ENCODE measurements around the gene THEMIS2.
"Not testable (repeated sequence)": the region's sequence is repeated elsewhere in the genome, so short reads cannot be mapped to it uniquely, and the experiment has no call there.

Gene THEMIS2

GRCh38 chr1:27872059-27872801 lies at the start of gene THEMIS2:
THEMIS2 (plus strand) TSS chr1:27872544; CDS start chr1:27872572, 28 bp downstream.
- no peak for DNase-seq

GRCh38 chr1:27823784-27824183 lies 48.6 kb upstream of the THEMIS2 start:
- DNase-seq: no peak

- no peak for DNase-seq
Observed at GRCh38 chr1:27824411-27824810, 47.9 kb upstream of the THEMIS2 start.

- DNase-seq: not testable (repeated sequence)
Observed at GRCh38 chr1:27829339-27829960, 42.9 kb upstream of the THEMIS2 start.

- DNase-seq: peak; percentile 77 to 93
Observed at GRCh38 chr1:27830621-27831440, 41.5 kb upstream of the THEMIS2 start, which contains the start of gene PPP1R8. PPP1R8 (plus strand) TSS chr1:27830782; CDS start chr1:27830836, 54 bp downstream.

- no peak for DNase-seq
Observed at GRCh38 chr1:27831568-27832410, 40.6 kb upstream of the THEMIS2 start.

GRCh38 chr1:27832762-27833161 lies 39.6 kb upstream of the THEMIS2 start:
- no peak for DNase-seq

GRCh38 chr1:27833470-27833869 lies 38.9 kb upstream of the THEMIS2 start:
- no peak for DNase-seq

- no peak for DNase-seq
Observed at GRCh38 chr1:27835046-27835445, 37.3 kb upstream of the THEMIS2 start.

- DNase-seq: no peak
Observed at GRCh38 chr1:27835501-27835900, 36.8 kb upstream of the THEMIS2 start.

GRCh38 chr1:27849951-27850350 lies 22.4 kb upstream of the THEMIS2 start:
- DNase-seq: no peak

- no peak for DNase-seq
Observed at GRCh38 chr1:27855085-27855484, 17.3 kb upstream of the THEMIS2 start.

GRCh38 chr1:27856561-27857343 lies 15.6 kb upstream of the THEMIS2 start:
- no peak for DNase-seq

- not testable (repeated sequence) for DNase-seq
Observed at GRCh38 chr1:27857552-27857951, 14.8 kb upstream of the THEMIS2 start.

- peak; percentile 24 to 65 for DNase-seq
Observed at GRCh38 chr1:27858072-27858948, 14.0 kb upstream of the THEMIS2 start.

GRCh38 chr1:27858949-27859576 lies 13.3 kb upstream of the THEMIS2 start:
- DNase-seq: no peak

GRCh38 chr1:27861436-27861835 lies 10.9 kb upstream of the THEMIS2 start:
- no peak for DNase-seq

- no peak for DNase-seq
Observed at GRCh38 chr1:27862004-27862403, 10.3 kb upstream of the THEMIS2 start.

GRCh38 chr1:27862671-27863537 lies 9.4 kb upstream of the THEMIS2 start:
- DNase-seq: no peak
